IPS-18a (cell line): ENCODE results near the gene CLEC16A.

Experiments
- H3K27ac ChIP-seq: one replicate; pipeline ENCODE4 v1.5.1; 2013; ENCODE audit warnings: low read length
- H3K27me3 ChIP-seq: one replicate; pipeline ENCODE4 v1.6.1; 2013; ENCODE audit warnings: mild to moderate bottlenecking, low read length; ENCODE audit not compliant: control insufficient read depth, insufficient read depth
- H3K36me3 ChIP-seq: one replicate; pipeline ENCODE4 v1.6.1; 2013; ENCODE audit warnings: low read depth, low read length; ENCODE audit not compliant: control insufficient read depth
- H3K4me1 ChIP-seq: one replicate; pipeline ENCODE4 v1.6.1; 2013; ENCODE audit warnings: low read depth, low read length; ENCODE audit not compliant: control insufficient read depth
- H3K4me3 ChIP-seq: one replicate; pipeline ENCODE4 v1.5.1; 2013; ENCODE audit warnings: low read length
- H3K9ac ChIP-seq: one replicate; pipeline ENCODE4 v1.6.1; 2013; ENCODE audit warnings: mild to moderate bottlenecking, low read length, moderate library complexity
- H3K9me3 ChIP-seq: one replicate; pipeline ENCODE4 v1.6.1; 2013; ENCODE audit warnings: low read depth, low read length; ENCODE audit not compliant: control insufficient read depth

The CLEC16A gene

GRCh38 chr16:11104168-11105037 lies 160.0 kb downstream of the CLEC16A start:
- Histone ChIP-seq H3K27ac (no peak overlapping the region), H3K9ac (no peak overlapping the region)

DNA sequence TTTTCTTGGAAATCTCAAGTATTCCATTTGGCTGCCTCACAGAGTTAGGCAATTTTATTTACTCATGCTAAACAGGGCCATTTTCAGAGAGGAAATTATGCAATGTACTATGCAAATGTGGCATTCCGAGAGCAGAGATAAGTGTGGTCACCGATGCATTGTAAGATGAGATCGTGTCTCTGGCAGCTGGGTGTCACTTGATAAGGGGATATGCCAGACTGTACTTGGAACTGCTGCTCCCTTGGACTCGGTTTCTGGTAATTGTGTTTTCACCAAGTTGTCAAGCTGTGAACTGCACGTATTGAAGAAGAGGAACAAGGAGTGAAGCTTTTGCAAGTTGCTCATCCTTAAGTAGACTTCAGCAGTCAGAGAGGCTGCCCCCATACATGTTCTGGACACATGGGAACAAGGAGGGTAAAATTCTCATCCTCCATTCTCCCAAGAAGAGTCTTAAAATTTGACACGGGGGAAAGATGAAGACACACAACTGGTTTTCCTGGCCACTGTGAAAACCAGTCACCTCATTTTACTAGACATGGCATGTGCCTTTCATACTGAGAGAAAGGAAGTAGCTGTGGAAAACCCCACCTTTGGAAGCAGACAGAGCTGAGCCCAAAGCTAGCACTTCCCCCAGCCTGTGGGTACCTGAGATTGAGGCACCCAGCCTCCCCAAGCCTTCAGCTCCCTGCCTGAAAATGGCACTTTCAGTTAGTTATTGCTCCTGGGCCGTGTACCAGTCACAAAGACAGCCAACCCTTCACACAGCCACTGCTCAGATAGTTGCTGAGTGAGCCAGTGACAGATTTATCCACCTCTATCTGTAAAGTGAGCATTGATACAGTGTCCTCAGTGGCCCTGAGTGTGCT lies 160.9 kb downstream of the CLEC16A start:
- no peaks in the 10 kb centered on the region for H3K27me3 ChIP-seq
- H3K27ac ChIP-seq, result no peak overlapping the region
- H3K9me3 ChIP-seq, result no peaks in the 10 kb centered on the region
- H3K9ac ChIP-seq, result no peak overlapping the region
- no peak overlapping the region for H3K4me3 ChIP-seq
- no peaks in the 10 kb centered on the region for H3K36me3 ChIP-seq
- peaks cover 1% of the 10 kb centered on the region for H3K4me1 ChIP-seq

More at GRCh38 chr16:11104168-11105037, 160.0 kb downstream of the CLEC16A start:
- H3K27me3 ChIP-seq, result no peaks in the 10 kb centered on the region
- H3K36me3 ChIP-seq, result no peaks in the 10 kb centered on the region
- peaks cover 8% of the 10 kb centered on the region for H3K4me1 ChIP-seq
- H3K9me3 ChIP-seq, result no peaks in the 10 kb centered on the region
- no peak overlapping the region for H3K4me3 ChIP-seq

GRCh38 chr16:11106726-11107125 lies 162.4 kb downstream of the CLEC16A start:
- no peaks in the 10 kb centered on the region for H3K27me3 ChIP-seq
- no peak overlapping the region for H3K27ac ChIP-seq
- H3K9ac ChIP-seq, result no peak overlapping the region
- no peaks in the 10 kb centered on the region for H3K4me1 ChIP-seq
- H3K9me3 ChIP-seq, result no peaks in the 10 kb centered on the region
- no peaks in the 10 kb centered on the region for H3K36me3 ChIP-seq
- no peak overlapping the region for H3K4me3 ChIP-seq

GRCh38 chr16:11107780-11108465 lies 163.6 kb downstream of the CLEC16A start:
- Histone ChIP-seq H3K9ac (no peak overlapping the region), H3K27me3 (no peaks in the 10 kb centered on the region), H3K36me3 (no peaks in the 10 kb centered on the region), H3K27ac (no peak overlapping the region), H3K9me3 (no peaks in the 10 kb centered on the region), H3K4me3 (no peak overlapping the region), H3K4me1 (no peaks in the 10 kb centered on the region)

GRCh38 chr16:11108466-11108805 lies 164.1 kb downstream of the CLEC16A start:
- Histone ChIP-seq H3K27ac (no peak overlapping the region), H3K36me3 (no peaks in the 10 kb centered on the region), H3K4me1 (no peaks in the 10 kb centered on the region)

GRCh38 chr16:11109566-11109965 lies 165.2 kb downstream of the CLEC16A start:
- Histone ChIP-seq H3K27me3 (no peaks in the 10 kb centered on the region), H3K9me3 (no peaks in the 10 kb centered on the region), H3K36me3 (no peaks in the 10 kb centered on the region), H3K9ac (no peak overlapping the region), H3K4me1 (peaks cover under 1% of the 10 kb centered on the region), H3K27ac (no peak overlapping the region), H3K4me3 (no peak overlapping the region)

More at GRCh38 chr16:11108466-11108805, 164.1 kb downstream of the CLEC16A start:
- Histone ChIP-seq H3K4me3 (no peak overlapping the region), H3K9me3 (no peaks in the 10 kb centered on the region), H3K27me3 (no peaks in the 10 kb centered on the region), H3K9ac (no peak overlapping the region)

DNA sequence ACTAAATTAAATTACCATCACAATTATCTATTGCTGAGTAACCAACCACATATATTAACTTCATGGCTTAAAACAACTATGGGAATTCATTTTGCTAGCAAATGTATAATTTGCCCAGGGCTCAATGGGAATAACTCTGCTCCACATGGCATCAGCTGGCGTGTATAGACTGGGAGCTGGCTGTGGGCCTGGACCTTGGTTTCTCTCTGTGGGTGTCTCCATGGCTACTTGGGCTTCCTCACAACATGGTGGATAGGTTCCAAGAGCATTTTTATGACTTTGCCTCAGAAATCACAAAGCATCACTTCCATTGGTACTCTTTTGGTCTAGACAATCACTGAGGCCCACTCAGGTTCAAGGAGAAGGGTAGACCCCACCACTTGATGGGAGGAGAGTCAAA lies 166.8 kb downstream of the CLEC16A start:
- Histone ChIP-seq H3K4me3 (no peak overlapping the region), H3K4me1 (peaks cover 6% of the 10 kb centered on the region), H3K9me3 (no peaks in the 10 kb centered on the region), H3K27ac (no peak overlapping the region), H3K36me3 (no peaks in the 10 kb centered on the region), H3K27me3 (no peaks in the 10 kb centered on the region), H3K9ac (no peak overlapping the region)

- Histone ChIP-seq H3K27me3 (no peaks in the 10 kb centered on the region), H3K36me3 (no peaks in the 10 kb centered on the region), H3K9me3 (no peaks in the 10 kb centered on the region)
Measured at GRCh38 chr16:11111856-11112634, 167.7 kb downstream of the CLEC16A start.

GRCh38 chr16:11112723-11113348 lies 168.5 kb downstream of the CLEC16A start:
- no peak overlapping the region for H3K9ac ChIP-seq
- H3K9me3 ChIP-seq, result no peaks in the 10 kb centered on the region
- peaks cover 6% of the 10 kb centered on the region for H3K4me1 ChIP-seq
- no peaks in the 10 kb centered on the region for H3K36me3 ChIP-seq
- H3K27ac ChIP-seq, result no peak overlapping the region
- no peak overlapping the region for H3K4me3 ChIP-seq
- H3K27me3 ChIP-seq, result no peaks in the 10 kb centered on the region

More at GRCh38 chr16:11111856-11112634, 167.7 kb downstream of the CLEC16A start:
- no peak overlapping the region for H3K4me3 ChIP-seq
- no peak overlapping the region for H3K27ac ChIP-seq
- H3K4me1 ChIP-seq, result peaks cover 6% of the 10 kb centered on the region
- no peak overlapping the region for H3K9ac ChIP-seq

DNA sequence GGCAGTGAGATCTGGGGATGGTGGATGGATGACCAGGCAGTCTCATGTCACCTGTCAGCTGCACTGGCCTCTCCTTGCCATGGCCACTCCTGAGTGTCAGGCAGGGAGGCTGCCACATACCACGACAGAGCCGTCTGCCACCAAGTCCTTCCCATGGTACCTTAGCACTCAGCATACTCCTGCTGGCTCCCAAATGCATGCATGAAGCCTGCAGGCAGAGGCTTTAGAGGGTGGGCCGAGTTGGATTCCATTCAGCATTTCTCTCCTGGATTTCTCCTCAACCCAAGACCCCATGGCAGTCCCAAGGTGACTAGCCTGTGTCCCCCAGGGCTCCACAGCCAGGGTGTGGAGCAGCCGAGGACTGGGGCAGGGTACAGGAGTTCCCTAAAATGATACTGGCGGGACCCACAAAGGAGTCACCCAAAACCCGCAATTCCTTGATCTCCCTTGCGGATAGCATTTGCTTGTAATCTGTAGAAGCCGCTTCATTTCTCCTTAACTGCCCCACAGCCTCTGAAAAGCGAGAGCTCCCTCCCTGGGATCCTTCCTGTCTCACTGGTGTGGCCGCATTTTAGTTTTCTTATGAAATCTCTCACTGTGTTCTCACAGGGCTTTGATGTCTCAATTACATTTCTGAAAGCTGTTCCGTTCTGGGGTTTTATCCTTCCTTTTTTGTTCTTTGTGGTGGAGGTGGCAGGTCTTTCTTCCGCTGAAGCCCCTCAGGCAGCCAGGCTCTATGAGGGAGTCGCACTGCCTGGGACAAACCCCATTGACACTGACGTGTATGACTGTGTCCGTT lies 170.2 kb downstream of the CLEC16A start:
- Histone ChIP-seq H3K9ac (no peak overlapping the region), H3K27ac (no peak overlapping the region), H3K36me3 (no peaks in the 10 kb centered on the region), H3K9me3 (no peaks in the 10 kb centered on the region), H3K4me3 (no peak overlapping the region), H3K4me1 (peaks cover 6% of the 10 kb centered on the region), H3K27me3 (no peaks in the 10 kb centered on the region)
